ENCODE measurements around the gene ZNF346. TPM values are rescaled to one million over a fixed set of nuclear protein-coding genes. Genes with fewer than 3 reads are reported as not detected.

Gene ZNF346
- total RNA-seq, 3 donors from 2014 or later = 18.7 to 21.7 (median 21.3) TPM

DNA sequence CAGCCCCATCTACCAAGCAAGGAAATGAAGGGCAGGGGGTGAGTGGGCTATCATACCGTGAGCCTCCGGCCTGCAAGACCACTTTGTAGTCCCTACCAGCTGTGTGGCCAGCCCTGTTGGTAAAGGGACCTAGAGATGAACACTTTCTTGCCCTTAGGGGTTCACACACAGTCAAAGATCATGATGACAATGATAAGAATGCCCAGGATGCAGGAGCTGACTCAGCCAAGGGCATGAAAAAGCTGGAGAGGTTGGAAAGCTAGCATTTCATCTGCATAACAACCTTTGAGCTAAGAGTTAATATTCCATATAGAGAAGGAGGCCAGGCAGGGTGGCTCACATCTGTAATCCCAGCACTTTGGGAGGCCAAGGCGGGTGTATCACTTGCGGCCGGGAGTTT lies 45.0 kb downstream of the ZNF346 start:
- Mint-ChIP-seq H3K4me3 (no peak overlapping the region), H3K36me3 (ENCODE audit: insufficient read depth) (peaks cover 3% of the 10 kb centered on the region), H3K9me3 (no peaks in the 10 kb centered on the region), H3K4me1 (ENCODE audit: low read depth) (peaks cover 4% of the 10 kb centered on the region), H3K27me3 (ENCODE audit: low read depth) (no peaks in the 10 kb centered on the region)
- DNase-seq (no peak), ATAC-seq (no peak)

DNA sequence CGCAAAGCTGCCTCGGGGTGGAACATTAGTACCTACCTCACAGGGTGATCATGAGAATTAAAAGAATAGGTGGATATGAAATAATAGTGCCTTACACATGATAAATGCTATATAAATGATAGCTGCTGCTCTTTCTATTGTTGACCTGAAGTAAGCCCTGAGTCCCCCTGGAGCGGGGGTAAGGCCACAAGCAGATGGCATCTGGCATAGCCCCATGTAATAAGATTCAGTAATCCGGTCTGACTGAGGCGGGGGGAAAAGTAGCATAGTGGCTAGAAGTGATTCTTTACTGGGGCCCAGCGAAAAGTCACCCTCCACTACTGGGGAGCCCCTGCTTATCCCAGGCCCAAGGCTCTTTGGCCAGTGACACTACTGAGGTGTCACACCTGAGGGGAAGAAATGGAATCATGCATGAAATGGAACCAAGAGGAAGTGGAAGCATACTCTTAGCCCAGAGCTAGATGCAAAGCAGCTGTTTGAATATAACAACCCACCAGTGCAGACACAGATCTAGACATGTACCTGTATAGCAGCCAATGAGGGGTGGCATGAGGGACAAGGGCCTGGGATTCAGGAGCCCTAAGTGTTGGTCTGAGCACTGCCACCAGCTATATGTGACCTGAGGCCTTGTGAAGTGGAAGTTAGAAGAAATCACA lies 48.2 kb downstream of the ZNF346 start:
- no peak for ATAC-seq
- no peak overlapping the region for H3K4me3 Mint-ChIP-seq
- H3K4me1 Mint-ChIP-seq (ENCODE audit: low read depth) = peaks cover 4% of the 10 kb centered on the region
- H3K27me3 Mint-ChIP-seq (ENCODE audit: low read depth) = no peaks in the 10 kb centered on the region
- no peak for DNase-seq
- H3K36me3 Mint-ChIP-seq (ENCODE audit: insufficient read depth) = peaks cover 3% of the 10 kb centered on the region
- H3K9me3 Mint-ChIP-seq = no peaks in the 10 kb centered on the region

DNA sequence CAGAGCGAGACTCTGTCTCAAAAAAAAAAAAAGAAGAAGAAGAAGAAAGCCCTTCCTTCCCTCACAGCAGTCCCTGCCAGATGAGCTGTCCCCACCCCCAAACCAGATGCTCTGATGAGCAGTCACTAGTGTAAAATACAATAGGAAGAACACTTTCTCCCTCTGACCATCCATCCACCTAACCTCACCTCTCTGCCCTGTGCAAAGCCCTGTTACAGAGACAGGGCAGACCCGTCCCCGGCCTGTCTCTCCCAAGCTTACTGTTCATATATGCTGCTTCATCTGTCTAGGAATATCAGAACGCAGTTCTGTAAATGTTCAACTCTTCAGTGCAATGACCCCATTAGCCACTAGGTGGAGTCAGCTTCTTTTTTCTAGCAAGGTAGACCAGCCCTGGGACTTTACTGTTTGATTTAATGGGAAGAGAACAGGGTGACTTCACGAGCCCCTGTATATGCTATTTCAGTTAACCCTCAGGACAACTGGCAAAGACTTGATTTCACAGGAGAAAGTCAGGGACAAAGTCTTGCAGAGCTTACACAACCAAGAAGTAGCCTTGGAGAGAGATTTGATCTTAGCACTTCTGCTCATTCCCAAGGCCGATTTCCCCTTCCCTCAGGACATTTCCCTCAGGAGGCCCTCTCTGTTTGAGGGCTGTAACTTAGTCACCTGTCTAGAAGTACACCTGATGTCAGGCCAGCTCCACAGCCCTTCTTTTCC lies 49.3 kb downstream of the ZNF346 start:
- peak; percentile 68 for DNase-seq
- no peaks in the 10 kb centered on the region for H3K9me3 Mint-ChIP-seq
- peaks cover 4% of the 10 kb centered on the region for H3K4me1 Mint-ChIP-seq (ENCODE audit: low read depth)
- H3K27me3 Mint-ChIP-seq (ENCODE audit: low read depth) = no peaks in the 10 kb centered on the region
- no peak overlapping the region for H3K4me3 Mint-ChIP-seq
- ATAC-seq = peak; percentile 80
- H3K36me3 Mint-ChIP-seq (ENCODE audit: insufficient read depth) = peaks cover 5% of the 10 kb centered on the region

DNA sequence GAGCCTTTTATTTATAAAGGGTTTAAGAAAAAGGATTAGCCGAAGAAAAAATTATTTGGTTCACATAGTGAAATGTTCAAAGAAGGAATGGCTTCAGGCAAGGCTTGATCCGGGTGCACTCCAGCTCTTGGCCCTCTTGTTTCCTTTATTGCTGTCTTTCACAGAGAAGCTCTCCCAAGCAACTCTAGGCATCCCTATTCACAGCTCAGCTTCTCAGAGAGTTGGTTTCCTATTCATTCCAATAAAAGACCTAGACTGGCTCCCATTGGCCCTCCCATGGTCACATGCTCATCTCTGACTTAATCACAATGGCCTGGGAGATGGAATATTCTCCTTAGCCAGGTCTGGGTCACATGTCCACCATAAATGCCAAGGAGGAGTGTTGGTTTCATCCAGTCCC lies 54.8 kb downstream of the ZNF346 start:
- ATAC-seq = no peak
- Mint-ChIP-seq H3K4me1 (ENCODE audit: low read depth) (no peaks in the 10 kb centered on the region), H3K36me3 (ENCODE audit: insufficient read depth) (peaks cover 1% of the 10 kb centered on the region), H3K9me3 (no peaks in the 10 kb centered on the region), H3K4me3 (no peak overlapping the region), H3K27me3 (ENCODE audit: low read depth) (no peaks in the 10 kb centered on the region)
- no peak for DNase-seq

DNA sequence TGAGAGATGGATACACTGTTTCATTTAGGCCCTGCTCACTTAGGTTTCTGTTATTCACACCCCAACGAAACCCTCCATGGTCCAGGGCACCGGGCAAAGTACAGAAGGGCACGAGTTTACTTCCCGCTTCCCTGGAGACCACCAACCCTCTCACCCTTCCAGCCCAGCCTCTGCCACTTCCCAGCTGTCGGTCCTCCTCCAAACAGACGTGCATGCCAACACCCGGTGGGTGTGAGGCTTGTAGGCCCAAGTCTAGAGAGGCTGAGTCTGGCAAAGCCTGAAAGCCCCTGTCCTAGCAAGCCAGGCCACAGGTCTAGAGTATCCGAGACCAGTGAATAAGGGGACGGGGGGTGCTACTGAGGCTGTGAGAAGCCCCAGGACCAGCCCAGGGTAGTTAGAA lies 57.1 kb downstream of the ZNF346 start:
- H3K27me3 Mint-ChIP-seq (ENCODE audit: low read depth) = peaks cover 2% of the 10 kb centered on the region
- DNase-seq (no peak), ATAC-seq (no peak)
- peaks cover 1% of the 10 kb centered on the region for H3K36me3 Mint-ChIP-seq (ENCODE audit: insufficient read depth)
- H3K4me3 Mint-ChIP-seq = no peak overlapping the region
- H3K4me1 Mint-ChIP-seq (ENCODE audit: low read depth) = no peaks in the 10 kb centered on the region
- no peaks in the 10 kb centered on the region for H3K9me3 Mint-ChIP-seq

DNA sequence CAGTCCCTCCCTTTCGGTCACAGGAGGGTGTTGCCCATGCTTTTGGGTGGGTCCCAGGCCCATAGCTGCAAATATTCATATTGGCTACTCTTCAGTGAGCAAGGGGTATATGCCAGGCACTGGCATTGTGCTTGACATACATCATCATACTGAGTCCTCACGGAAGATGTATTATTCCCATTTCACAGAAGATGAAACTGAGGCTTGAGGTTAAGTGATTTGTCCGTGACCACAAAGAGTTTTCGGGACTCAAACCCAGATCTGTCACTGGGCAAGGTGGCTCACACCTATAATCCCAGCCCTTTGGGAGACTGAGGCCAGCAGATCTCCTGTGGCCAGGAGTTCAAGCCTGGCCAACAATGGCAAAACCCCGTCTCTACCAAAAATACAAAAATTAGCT lies 57.8 kb downstream of the ZNF346 start:
- H3K4me1 Mint-ChIP-seq (ENCODE audit: low read depth) = no peaks in the 10 kb centered on the region
- no peak overlapping the region for H3K4me3 Mint-ChIP-seq
- ATAC-seq (no peak), DNase-seq (no peak)
- peaks cover 1% of the 10 kb centered on the region for H3K36me3 Mint-ChIP-seq (ENCODE audit: insufficient read depth)
- H3K9me3 Mint-ChIP-seq = no peaks in the 10 kb centered on the region
- peaks cover 2% of the 10 kb centered on the region for H3K27me3 Mint-ChIP-seq (ENCODE audit: low read depth)

DNA sequence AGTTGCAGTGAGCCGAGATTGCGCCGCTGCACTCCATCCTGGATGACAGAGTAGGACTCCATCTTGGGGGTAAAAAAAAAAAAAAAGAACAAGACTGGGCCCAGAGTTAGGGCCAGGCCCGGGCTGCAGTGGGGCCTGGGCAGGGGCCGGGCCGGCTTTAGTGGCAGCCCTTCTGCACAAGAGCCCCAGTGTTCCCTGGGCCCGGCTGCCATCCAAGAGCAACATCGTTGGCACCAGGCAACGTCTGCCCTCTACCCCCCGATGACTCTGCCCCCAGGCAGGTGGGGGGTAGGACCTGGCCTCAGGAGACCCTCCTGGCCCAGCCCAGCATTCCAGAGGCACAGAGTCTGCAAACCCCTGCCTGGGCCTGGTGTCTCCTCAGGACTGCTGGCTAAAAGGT lies 59.4 kb downstream of the ZNF346 start:
- Mint-ChIP-seq H3K4me3 (no peak overlapping the region), H3K9me3 (no peaks in the 10 kb centered on the region), H3K4me1 (ENCODE audit: low read depth) (peaks cover 5% of the 10 kb centered on the region), H3K36me3 (ENCODE audit: insufficient read depth) (no peaks in the 10 kb centered on the region), H3K27me3 (ENCODE audit: low read depth) (peaks cover 2% of the 10 kb centered on the region)
- ATAC-seq (no peak), DNase-seq (no peak)

DNA sequence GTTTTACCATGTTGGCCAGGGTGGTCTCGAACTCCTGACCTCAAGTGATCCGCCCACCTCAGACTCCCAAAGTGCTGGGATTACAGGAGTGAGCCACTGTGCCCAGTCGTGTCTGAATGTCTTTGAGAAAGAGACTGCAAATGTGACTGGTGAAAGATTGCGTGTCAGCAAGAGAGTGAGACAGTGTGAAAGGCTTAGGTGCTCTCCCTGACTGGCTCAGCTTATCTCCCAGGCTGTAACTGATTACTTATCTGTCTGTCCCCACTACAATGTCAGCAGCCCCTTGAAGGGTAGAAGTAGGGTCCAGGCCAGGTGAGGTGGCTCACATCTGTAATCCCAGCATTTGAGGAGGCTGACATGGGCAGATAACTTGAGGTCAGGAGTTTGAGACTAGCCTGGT lies 60.9 kb downstream of the ZNF346 start:
- ATAC-seq = no peak
- no peak for DNase-seq
- H3K4me3 Mint-ChIP-seq = no peak overlapping the region
- H3K4me1 Mint-ChIP-seq (ENCODE audit: low read depth) = peaks cover 11% of the 10 kb centered on the region
- H3K9me3 Mint-ChIP-seq = no peaks in the 10 kb centered on the region
- no peaks in the 10 kb centered on the region for H3K36me3 Mint-ChIP-seq (ENCODE audit: insufficient read depth)
- peaks cover 6% of the 10 kb centered on the region for H3K27me3 Mint-ChIP-seq (ENCODE audit: low read depth)

DNA sequence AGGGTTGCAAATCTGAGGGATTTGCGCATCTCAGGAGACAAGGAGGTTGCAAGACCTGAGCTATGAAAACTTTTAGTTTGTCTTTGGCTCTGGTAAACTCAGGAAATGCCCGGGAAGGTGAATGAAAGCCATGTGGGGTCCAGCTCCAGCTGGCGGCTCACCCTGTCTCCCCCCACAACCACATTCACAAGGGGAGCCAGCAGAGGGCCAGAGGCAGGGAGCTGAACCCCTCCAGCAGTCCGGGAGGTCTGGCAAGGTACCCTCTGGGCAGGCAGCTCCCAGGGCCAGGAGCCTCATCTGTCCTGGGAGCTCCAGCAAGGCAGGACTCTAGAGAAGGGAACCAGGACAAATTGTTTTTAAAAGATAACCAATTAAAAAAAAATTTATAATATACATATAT lies 61.7 kb downstream of the ZNF346 start:
- Mint-ChIP-seq H3K36me3 (ENCODE audit: insufficient read depth) (no peaks in the 10 kb centered on the region), H3K9me3 (no peaks in the 10 kb centered on the region), H3K4me1 (ENCODE audit: low read depth) (peaks cover 11% of the 10 kb centered on the region), H3K27me3 (ENCODE audit: low read depth) (peaks cover 10% of the 10 kb centered on the region), H3K4me3 (no peak overlapping the region)
- ATAC-seq (no peak), DNase-seq (no peak)

DNA sequence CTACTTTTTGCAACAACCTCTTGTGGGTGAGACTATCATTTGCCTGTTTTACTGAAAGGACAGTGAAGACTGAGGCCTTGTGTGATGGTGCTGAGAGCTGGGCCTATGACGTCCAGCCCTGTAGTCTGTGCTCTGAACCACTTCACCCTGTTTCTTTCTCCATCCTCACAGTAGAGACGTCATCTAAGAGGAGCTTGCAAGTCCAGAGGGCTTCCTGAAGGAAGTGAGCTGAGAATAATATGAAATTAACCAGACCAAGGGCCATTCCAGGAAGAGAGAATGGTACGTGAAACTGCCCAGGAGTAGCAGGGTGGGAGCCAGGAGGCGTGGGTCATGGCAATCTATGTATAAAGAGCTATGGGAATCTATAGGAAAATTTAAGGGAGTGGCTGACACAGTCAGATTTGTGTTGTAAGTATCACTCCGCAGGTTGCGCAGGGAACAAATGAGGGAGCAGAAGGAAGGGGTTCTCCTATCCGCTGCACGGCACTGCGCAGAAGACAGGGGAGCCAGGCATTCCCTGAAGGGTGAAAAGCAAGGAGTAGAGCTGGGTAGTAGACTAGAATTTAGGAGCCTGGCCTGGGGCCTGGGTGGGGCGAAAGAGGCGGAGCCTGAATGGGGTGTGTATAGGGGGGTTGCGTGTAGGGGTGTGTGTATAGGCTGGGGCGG lies 63.6 kb downstream of the ZNF346 start:
- peaks cover 11% of the 10 kb centered on the region for H3K27me3 Mint-ChIP-seq (ENCODE audit: low read depth)
- H3K4me3 Mint-ChIP-seq = peak overlapping the region; percentile 66
- H3K4me1 Mint-ChIP-seq (ENCODE audit: low read depth) = peaks cover 11% of the 10 kb centered on the region
- DNase-seq = no peak
- ATAC-seq = no peak
- H3K9me3 Mint-ChIP-seq = no peaks in the 10 kb centered on the region
- H3K36me3 Mint-ChIP-seq (ENCODE audit: insufficient read depth) = no peaks in the 10 kb centered on the region

DNA sequence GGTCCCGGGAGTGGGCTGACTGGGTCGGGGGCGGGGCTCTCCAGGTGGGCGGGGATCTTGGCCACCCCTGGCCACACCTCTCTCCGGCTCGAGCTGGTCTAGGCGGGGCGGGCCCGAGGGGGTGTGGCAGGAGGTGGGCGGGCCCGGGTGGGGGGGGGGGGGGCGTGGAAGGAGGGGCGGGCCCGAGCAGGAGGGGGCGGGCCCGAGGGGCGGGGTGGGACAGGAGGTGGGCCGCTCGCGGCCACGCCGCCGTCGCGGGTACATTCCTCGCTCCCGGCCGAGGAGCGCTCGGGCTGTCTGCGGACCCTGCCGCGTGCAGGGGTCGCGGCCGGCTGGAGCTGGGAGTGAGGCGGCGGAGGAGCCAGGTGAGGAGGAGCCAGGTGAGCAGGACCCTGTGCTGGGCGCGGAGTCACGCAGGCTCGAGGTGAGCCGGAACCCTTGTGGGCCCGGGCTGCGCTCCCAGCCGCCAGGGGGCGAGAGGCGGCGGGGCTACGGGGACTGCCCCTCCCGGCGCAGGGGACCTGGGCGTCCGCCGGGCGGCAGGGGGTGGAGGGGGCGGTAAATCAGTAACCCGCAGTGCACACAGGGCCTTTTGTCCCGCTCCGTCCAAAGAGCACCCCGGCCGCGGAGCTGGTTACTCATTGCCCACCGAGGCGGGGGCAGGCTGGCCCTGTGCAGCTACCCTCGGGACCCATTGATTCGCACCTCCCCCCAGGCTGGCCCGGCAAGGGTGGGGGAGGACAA lies 64.3 kb downstream of the ZNF346 start, which contains the start of gene FGFR4:
TSS of gene FGFR4 (plus strand) at position 262 of the 744 bp plus-strand sequence. CDS start 2,688 bp downstream, outside the sequence.
- H3K27me3 Mint-ChIP-seq (ENCODE audit: low read depth) = peaks cover 14% of the 10 kb centered on the region
- ATAC-seq = peak; percentile 86 to 88

DNA sequence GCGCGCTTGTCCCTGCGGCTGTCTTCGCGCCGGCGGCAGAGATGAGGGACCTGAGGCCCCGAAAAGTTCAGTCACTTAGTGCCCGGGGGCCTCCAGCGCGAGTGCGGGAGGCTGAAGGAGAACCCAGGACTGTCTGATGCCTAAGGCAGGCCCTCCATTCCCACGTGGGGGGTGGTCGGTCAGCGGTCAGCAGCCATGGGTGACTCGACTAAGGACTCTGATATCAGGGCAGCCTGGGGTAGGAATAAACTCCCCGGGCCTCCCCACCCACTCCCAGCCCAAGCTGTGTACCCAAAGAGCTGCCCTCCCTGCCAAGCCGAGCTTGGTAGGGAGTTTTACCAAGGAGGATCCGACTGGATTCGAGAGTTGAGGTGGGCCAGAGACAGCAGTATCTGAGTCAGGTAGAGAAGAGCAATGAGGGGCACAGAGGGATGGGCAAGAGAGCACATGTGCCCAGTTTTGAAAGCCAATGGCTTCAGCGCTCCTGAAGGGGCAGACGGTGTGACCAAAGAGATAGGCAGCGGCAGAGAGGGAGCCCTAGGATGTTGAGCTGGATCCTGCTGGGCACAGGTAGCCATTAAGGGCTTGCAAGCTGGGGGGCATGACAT lies 65.0 kb downstream of the ZNF346 start:
- ATAC-seq (no peak), DNase-seq (no peak)
- Mint-ChIP-seq H3K27me3 (ENCODE audit: low read depth) (peaks cover 14% of the 10 kb centered on the region), H3K4me3 (no peak overlapping the region), H3K36me3 (ENCODE audit: insufficient read depth) (no peaks in the 10 kb centered on the region), H3K4me1 (ENCODE audit: low read depth) (peaks cover 11% of the 10 kb centered on the region), H3K9me3 (no peaks in the 10 kb centered on the region)

More for the DNA sequence above, 64.3 kb downstream of the ZNF346 start, which contains the start of gene FGFR4:
- Mint-ChIP-seq H3K4me1 (ENCODE audit: low read depth) (peaks cover 11% of the 10 kb centered on the region), H3K4me3 (peak within 1 kb of the TSS; percentile 66), H3K9me3 (no peaks in the 10 kb centered on the region), H3K36me3 (ENCODE audit: insufficient read depth) (no peaks in the 10 kb centered on the region)
- DNase-seq = peak; percentile 53

DNA sequence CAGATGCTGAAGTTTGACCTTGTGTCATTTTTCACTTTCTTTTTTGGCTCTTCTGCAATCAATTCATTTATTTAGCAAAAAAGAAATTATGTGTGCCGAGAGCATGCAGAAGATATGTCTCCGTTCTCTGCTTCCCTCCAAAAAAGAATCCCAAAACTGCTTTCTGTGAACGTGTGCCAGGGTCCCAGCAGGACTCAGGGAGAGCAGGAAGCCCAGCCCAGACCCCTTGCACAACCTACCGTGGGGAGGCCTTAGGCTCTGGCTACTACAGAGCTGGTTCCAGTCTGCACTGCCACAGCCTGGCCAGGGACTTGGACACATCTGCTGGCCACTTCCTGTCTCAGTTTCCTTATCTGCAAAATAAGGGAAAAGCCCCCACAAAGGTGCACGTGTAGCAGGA lies 66.6 kb downstream of the ZNF346 start:
- ATAC-seq = no peak
- DNase-seq = no peak
- Mint-ChIP-seq H3K9me3 (no peaks in the 10 kb centered on the region), H3K4me1 (ENCODE audit: low read depth) (peaks cover 11% of the 10 kb centered on the region), H3K27me3 (ENCODE audit: low read depth) (peaks cover 12% of the 10 kb centered on the region), H3K4me3 (no peak overlapping the region), H3K36me3 (ENCODE audit: insufficient read depth) (no peaks in the 10 kb centered on the region)

Measured in activated T-cell treated with anti-CD3 and anti-CD28 coated beads, Interleukin-2, amount 50 U/mL, for 4 hours (primary cell).